WTC11 (cell line): ENCODE measurements around the gene ZNF341.

Experiments
- CREM ChIP-seq: sonication (generic); formaldehyde crosslinking; IDR thresholded peaks from 2 replicates; pipeline ENCODE4 v1.8.1; 2022; ENCODE audit warnings: mild to moderate bottlenecking, missing genetic modification reagents, moderate library complexity
- ZNF232 ChIP-seq: sonication (generic); formaldehyde crosslinking; IDR thresholded peaks from 2 replicates; pipeline ENCODE4 v1.8.0; 2022; ENCODE audit warnings: mild to moderate bottlenecking, missing genetic modification reagents
- TF ChIP-seq, protein P1 (sequence below): sonication (generic); formaldehyde crosslinking; IDR thresholded peaks from 2 replicates; pipeline ENCODE4 v1.8.0; 2022; ENCODE audit warnings: mild to moderate bottlenecking, missing genetic modification reagents
- TF ChIP-seq, protein P2 (sequence below): fragments of 200-600 bp; IDR thresholded peaks from 2 replicates; pipeline ENCODE4 v1.8.0; 2022; ENCODE audit warnings: antibody characterized with exemption

DNA sequence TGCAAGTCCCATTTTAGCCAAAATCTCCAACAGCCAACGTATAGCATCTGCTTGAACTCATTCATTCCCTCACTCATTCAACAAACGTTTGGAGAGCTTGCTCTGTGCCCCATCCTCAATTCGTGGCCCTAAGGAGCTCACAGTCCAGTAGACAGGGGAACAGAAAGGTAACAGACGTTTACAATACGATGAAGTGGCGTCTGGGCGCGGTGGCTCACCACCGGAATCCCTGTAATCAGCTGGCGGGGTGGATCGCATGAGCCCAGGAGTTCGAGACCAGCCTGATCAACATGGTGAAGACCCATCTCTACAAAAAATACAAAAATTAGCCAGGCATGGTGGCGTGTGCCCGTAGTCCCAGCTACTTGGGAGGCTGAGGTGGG lies 44.8 kb upstream of the ZNF341 start:
- TF ChIP-seq CREM (CRISPR knock-in tag) = no peak
- TF ChIP-seq, protein P1, sequence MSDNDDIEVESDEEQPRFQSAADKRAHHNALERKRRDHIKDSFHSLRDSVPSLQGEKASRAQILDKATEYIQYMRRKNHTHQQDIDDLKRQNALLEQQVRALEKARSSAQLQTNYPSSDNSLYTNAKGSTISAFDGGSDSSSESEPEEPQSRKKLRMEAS (CRISPR knock-in tag) = no peak
- TF ChIP-seq ZNF232 = no peak
- TF ChIP-seq, protein P2, sequence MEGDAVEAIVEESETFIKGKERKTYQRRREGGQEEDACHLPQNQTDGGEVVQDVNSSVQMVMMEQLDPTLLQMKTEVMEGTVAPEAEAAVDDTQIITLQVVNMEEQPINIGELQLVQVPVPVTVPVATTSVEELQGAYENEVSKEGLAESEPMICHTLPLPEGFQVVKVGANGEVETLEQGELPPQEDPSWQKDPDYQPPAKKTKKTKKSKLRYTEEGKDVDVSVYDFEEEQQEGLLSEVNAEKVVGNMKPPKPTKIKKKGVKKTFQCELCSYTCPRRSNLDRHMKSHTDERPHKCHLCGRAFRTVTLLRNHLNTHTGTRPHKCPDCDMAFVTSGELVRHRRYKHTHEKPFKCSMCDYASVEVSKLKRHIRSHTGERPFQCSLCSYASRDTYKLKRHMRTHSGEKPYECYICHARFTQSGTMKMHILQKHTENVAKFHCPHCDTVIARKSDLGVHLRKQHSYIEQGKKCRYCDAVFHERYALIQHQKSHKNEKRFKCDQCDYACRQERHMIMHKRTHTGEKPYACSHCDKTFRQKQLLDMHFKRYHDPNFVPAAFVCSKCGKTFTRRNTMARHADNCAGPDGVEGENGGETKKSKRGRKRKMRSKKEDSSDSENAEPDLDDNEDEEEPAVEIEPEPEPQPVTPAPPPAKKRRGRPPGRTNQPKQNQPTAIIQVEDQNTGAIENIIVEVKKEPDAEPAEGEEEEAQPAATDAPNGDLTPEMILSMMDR = no peak
